Fibroblast of lung (primary cell): ENCODE measurements around the gene VIPR2. TPM values are rescaled to one million over a fixed set of nuclear protein-coding genes. Genes with fewer than 3 reads are reported as not detected.

Experiments used
- DNase-seq, 2 donors: peaks; one replicate each; pipeline versions ENCODE4 v3.0.0 to v3.0.0-alpha.2; 2010; ENCODE audit warnings: low read depth in 2 of 2
- H2AFZ ChIP-seq: 2 replicates; pipeline ENCODE4 v1.5.1; 2012; ENCODE audit warnings: low read length, control low read depth, inconsistent platforms
- H3K27ac ChIP-seq: 2 replicates; pipeline ENCODE4 v1.5.1; 2011; ENCODE audit warnings: low read length, control low read depth; ENCODE audit not compliant: insufficient read depth
- H3K27me3 ChIP-seq: 2 replicates; pipeline ENCODE4 v1.5.1; 2011; ENCODE audit warnings: mild to moderate bottlenecking, low read length; ENCODE audit not compliant: control insufficient read depth, insufficient read depth
- H3K36me3 ChIP-seq: 2 replicates; pipeline ENCODE4 v1.5.1; 2011; ENCODE audit warnings: low read length; ENCODE audit not compliant: control insufficient read depth, insufficient read depth
- H3K4me1 ChIP-seq: 2 replicates; pipeline ENCODE4 v1.5.1; 2011; ENCODE audit warnings: low read length; ENCODE audit not compliant: control insufficient read depth, insufficient read depth; ENCODE audit errors: extremely low read depth
- H3K4me2 ChIP-seq: 2 replicates; pipeline ENCODE4 v1.5.1; 2011; ENCODE audit warnings: low read length, control low read depth; ENCODE audit not compliant: insufficient read depth; ENCODE audit errors: extremely low read depth
- H3K4me3 ChIP-seq, 4 experiments: fragments of 200-600 bp in 1 of 4; sonication (generic) in 1 of 4; replicated peaks in 1 of 4; 2 replicates each; pipeline ENCODE4 v1.5.1; 2011 to 2016; ENCODE audit warnings: low read length in 4 of 4, low read depth in 3 of 4, mild to moderate bottlenecking in 3 of 4, control low read depth in 2 of 4, inconsistent platforms in 1 of 4, mixed read lengths in 1 of 4; ENCODE audit not compliant: insufficient read depth in 1 of 4; ENCODE audit errors: control extremely low read depth in 1 of 4
- H3K79me2 ChIP-seq: 2 replicates; pipeline ENCODE4 v1.5.1; 2012; ENCODE audit warnings: mild to moderate bottlenecking, low read length, inconsistent platforms; ENCODE audit not compliant: control insufficient read depth, insufficient read depth
- H3K9ac ChIP-seq: 2 replicates; pipeline ENCODE4 v1.5.1; 2011; ENCODE audit warnings: mild to moderate bottlenecking, low read length, control low read depth; ENCODE audit not compliant: insufficient read depth
- H3K9me3 ChIP-seq: 2 replicates; pipeline ENCODE4 v1.5.1; 2012; ENCODE audit warnings: low read depth, low read length; ENCODE audit not compliant: control insufficient read depth, insufficient read depth
- H4K20me1 ChIP-seq: 2 replicates; pipeline ENCODE4 v1.5.1; 2011; ENCODE audit warnings: low read length; ENCODE audit not compliant: control insufficient read depth, insufficient read depth; ENCODE audit errors: extremely low read depth
- CTCF ChIP-seq, 2 donors: IDR thresholded peaks in 1 of 2; conservative IDR thresholded peaks in 1 of 2; 1 replicate in 1 of 2; 2 replicates in 1 of 2; pipeline ENCODE4 v1.5.1; 2011 to 2012; ENCODE audit warnings: low read length in 2 of 2, control low read depth in 1 of 2, inconsistent platforms in 1 of 2, low read depth in 1 of 2, mild to moderate bottlenecking in 1 of 2
- EZH2 ChIP-seq: IDR thresholded peaks from 2 replicates; pipeline ENCODE4 v1.5.1; 2012; ENCODE audit warnings: low read length, control low read depth, mild to moderate bottlenecking; ENCODE audit errors: missing control alignments
- polyA plus RNA-seq, 2 donors: library from polyadenylated mRNA; depleted of rRNA in 1 of 2; stranded (reverse) in 1 of 2; unstranded in 1 of 2; fragments of >200 nt; gene quantifications; 2 replicates each; pipeline ENCODE4 v1.2.1, GENCODE V29; 2011 to 2012; ENCODE audit warnings: missing spikeins in 1 of 2
- total RNA-seq: library from RNA; depleted of rRNA; stranded (reverse); fragments of >200 nt; gene quantifications from 2 replicates; pipeline ENCODE4 v1.2.1, GENCODE V29; 2014

VIPR2 gene
- total and polyA plus RNA-seq, 2 donors (not counting 1 experiment from before 2014, with no cell fraction given): not detected

GRCh38 chr7:159061674-159062212 lies 82.9 kb downstream of the VIPR2 start:
- Histone ChIP-seq H3K4me3 (no peak overlapping the region), H3K36me3 (no peaks in the 10 kb centered on the region), H3K4me1 (no peaks in the 10 kb centered on the region), H3K27me3 (no peaks in the 10 kb centered on the region), H3K27ac (no peak overlapping the region), H3K79me2 (no peaks in the 10 kb centered on the region), H3K9ac (no peak overlapping the region), H2AFZ (no peak overlapping the region), H3K9me3 (no peaks in the 10 kb centered on the region), H3K4me2 (no peak overlapping the region), H4K20me1 (no peaks in the 10 kb centered on the region)
- TF ChIP-seq EZH2 (no peak), CTCF (conservative IDR thresholded peaks at IDR 0.05 in 1 of 2, IDR thresholded peaks at IDR 0.05 in 1 of 2; ENCODE audit: low read depth in 1 of 2, low read length in 2 of 2) (no peak)
- no peak for DNase-seq

GRCh38 chr7:159061209-159061608 lies 83.5 kb downstream of the VIPR2 start:
- H3K9me3 ChIP-seq: no peaks in the 10 kb centered on the region
- no peaks in the 10 kb centered on the region for H3K36me3 ChIP-seq
- no peaks in the 10 kb centered on the region for H3K4me1 ChIP-seq
- TF ChIP-seq EZH2: no peak
- TF ChIP-seq CTCF (conservative IDR thresholded peaks at IDR 0.05 in 1 of 2, IDR thresholded peaks at IDR 0.05 in 1 of 2; ENCODE audit: low read depth in 1 of 2, low read length in 2 of 2): no peak
- no peaks in the 10 kb centered on the region for H4K20me1 ChIP-seq
- no peak overlapping the region for H2AFZ ChIP-seq
- no peak overlapping the region for H3K27ac ChIP-seq
- H3K4me2 ChIP-seq: no peak overlapping the region
- H3K9ac ChIP-seq: no peak overlapping the region
- H3K4me3 ChIP-seq: no peak overlapping the region
- H3K27me3 ChIP-seq: no peaks in the 10 kb centered on the region
- H3K79me2 ChIP-seq: no peaks in the 10 kb centered on the region
- DNase-seq: no peak

GRCh38 chr7:159060440-159060839 lies 84.2 kb downstream of the VIPR2 start:
- no peak for TF ChIP-seq EZH2
- no peak for TF ChIP-seq CTCF (conservative IDR thresholded peaks at IDR 0.05 in 1 of 2, IDR thresholded peaks at IDR 0.05 in 1 of 2; ENCODE audit: low read depth in 1 of 2, low read length in 2 of 2)
- Histone ChIP-seq H3K27ac (no peak overlapping the region), H3K36me3 (no peaks in the 10 kb centered on the region), H4K20me1 (no peaks in the 10 kb centered on the region), H3K4me3 (no peak overlapping the region), H3K4me2 (no peak overlapping the region), H2AFZ (no peak overlapping the region), H3K27me3 (no peaks in the 10 kb centered on the region), H3K4me1 (no peaks in the 10 kb centered on the region), H3K9me3 (no peaks in the 10 kb centered on the region), H3K9ac (no peak overlapping the region), H3K79me2 (no peaks in the 10 kb centered on the region)
- DNase-seq: no peak
